ENCODE data around the gene GPR52. TPM values are rescaled to one million over a fixed set of nuclear protein-coding genes. Genes with fewer than 3 reads are reported as not detected.

GPR52 gene
- total and polyA plus RNA-seq, 7 donors, result 0.28 to 2.5 (median 1.5) TPM; not detected in 2

DNA sequence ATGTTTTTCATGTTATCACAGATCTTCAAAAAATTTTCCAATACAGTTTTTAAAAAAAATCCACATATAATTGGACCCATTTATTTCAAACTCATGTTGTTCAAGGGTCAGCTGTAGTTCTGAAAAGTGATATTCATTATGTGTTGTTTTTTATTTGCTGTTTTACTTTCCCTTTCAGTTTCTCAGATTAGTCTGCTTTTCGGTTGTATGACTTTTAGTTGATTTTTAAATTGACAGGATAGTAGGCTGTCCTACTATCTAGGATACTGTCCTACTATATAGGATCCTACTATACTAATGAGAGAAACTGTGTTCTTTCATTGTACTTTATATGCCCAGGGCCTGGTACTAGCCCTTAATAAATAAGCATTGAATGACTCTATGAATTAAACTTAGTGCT lies 33.6 kb upstream of the GPR52 start:
- H3K27me3 ChIP-seq, result no peaks in the 10 kb centered on the region
- no peaks in the 10 kb centered on the region for H3K4me1 ChIP-seq
- TF ChIP-seq EP300 (IDR thresholded peaks at IDR 0.05) (no peak), CTCF (IDR thresholded peaks at IDR 0.05) (no peak), POLR2A (IDR thresholded peaks at IDR 0.05) (no peak), POLR2AphosphoS5 (IDR thresholded peaks at IDR 0.05) (no peak)
- DNase-seq, result no peak
- no peaks in the 10 kb centered on the region for H3K36me3 ChIP-seq
- no peak overlapping the region for H3K27ac ChIP-seq
- no peak overlapping the region for H3K4me3 ChIP-seq
- no peaks in the 10 kb centered on the region for H3K9me3 ChIP-seq
- intact Hi-C loops (cut with DNase I), result no loop called here
- 31 to 61% methylated on average over 1 of the region's 1 CpG for WGBS, 2 donors

DNA sequence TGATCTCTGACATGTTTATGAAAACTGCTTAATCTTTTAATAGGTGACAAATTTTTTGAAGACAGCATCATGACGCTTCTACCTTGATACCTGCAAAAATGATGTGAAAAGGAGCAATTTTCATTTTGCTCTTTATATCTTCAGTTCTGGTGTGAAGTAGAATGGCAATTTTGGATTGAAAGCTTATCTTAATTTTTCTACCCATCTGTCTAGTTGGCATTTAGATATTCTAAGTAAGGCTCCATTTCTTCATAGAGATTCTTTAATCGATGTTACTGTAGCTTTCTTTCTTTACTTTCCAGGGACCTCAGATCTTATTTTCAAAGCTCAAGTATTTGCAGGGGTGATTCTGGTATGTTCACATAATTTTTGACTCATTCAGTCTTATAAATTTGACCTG lies 32.3 kb upstream of the GPR52 start:
- TF ChIP-seq CTCF (IDR thresholded peaks at IDR 0.05) (no peak), POLR2A (IDR thresholded peaks at IDR 0.05) (no peak), EP300 (IDR thresholded peaks at IDR 0.05) (no peak), POLR2AphosphoS5 (IDR thresholded peaks at IDR 0.05) (no peak)
- intact Hi-C loops (cut with DNase I), result no loop called here
- DNase-seq, result no peak

DNA sequence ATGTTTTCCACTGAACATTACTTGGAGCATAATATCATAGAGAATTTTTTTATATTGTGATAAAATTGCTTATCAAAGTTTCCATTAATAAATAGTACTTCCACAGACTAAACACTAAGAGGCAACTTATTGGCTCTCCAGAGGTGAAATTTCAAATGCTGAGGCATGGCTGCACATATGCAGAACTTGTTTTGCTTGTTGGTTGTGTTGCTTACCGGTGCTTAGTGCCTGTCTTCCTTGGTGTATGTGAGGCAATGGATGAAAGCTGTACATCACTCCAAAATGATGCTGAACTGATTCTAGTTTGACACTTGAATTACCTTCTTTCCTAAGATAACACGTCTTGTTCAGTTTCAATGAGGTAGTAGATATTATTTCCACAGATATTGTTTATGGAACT lies 29.8 kb upstream of the GPR52 start:
- 92 to 94% methylated on average over 2 of the region's 2 CpGs for WGBS, 2 donors
- Histone ChIP-seq H3K36me3 (no peaks in the 10 kb centered on the region), H3K4me3 (no peak overlapping the region), H3K27me3 (no peaks in the 10 kb centered on the region), H3K4me1 (no peaks in the 10 kb centered on the region), H3K27ac (no peak overlapping the region), H3K9me3 (no peaks in the 10 kb centered on the region)
- intact Hi-C loops (cut with DNase I), result no loop called here
- TF ChIP-seq EP300 (IDR thresholded peaks at IDR 0.05) (no peak), POLR2AphosphoS5 (IDR thresholded peaks at IDR 0.05) (no peak), CTCF (IDR thresholded peaks at IDR 0.05) (no peak), POLR2A (IDR thresholded peaks at IDR 0.05) (no peak)
- no peak for DNase-seq

More for the DNA sequence above, 32.3 kb upstream of the GPR52 start:
- Histone ChIP-seq H3K27ac (no peak overlapping the region), H3K36me3 (no peaks in the 10 kb centered on the region), H3K4me1 (no peaks in the 10 kb centered on the region), H3K9me3 (no peaks in the 10 kb centered on the region), H3K27me3 (no peaks in the 10 kb centered on the region), H3K4me3 (no peak overlapping the region)
- WGBS, 2 donors, result 96 to 97% methylated on average over 2 of the region's 2 CpGs

- no peaks in the 10 kb centered on the region for H3K4me1 ChIP-seq
- TF ChIP-seq CTCF (IDR thresholded peaks at IDR 0.05), result no peak
- TF ChIP-seq POLR2A (IDR thresholded peaks at IDR 0.05), result no peak
- TF ChIP-seq POLR2AphosphoS5 (IDR thresholded peaks at IDR 0.05), result no peak
- no peak for TF ChIP-seq EP300 (IDR thresholded peaks at IDR 0.05)
- no peaks in the 10 kb centered on the region for H3K9me3 ChIP-seq
- no peaks in the 10 kb centered on the region for H3K36me3 ChIP-seq
- intact Hi-C loops (cut with DNase I), result no loop called here
- no peak for DNase-seq
- H3K27me3 ChIP-seq, result no peaks in the 10 kb centered on the region
- no peak overlapping the region for H3K4me3 ChIP-seq
- no peak overlapping the region for H3K27ac ChIP-seq
Observed at GRCh38 chr1:174425121-174425520, 22.6 kb upstream of the GPR52 start.

GRCh38 chr1:174426153-174426552 lies 21.6 kb upstream of the GPR52 start:
- H3K27ac ChIP-seq, result no peak overlapping the region
- H3K36me3 ChIP-seq, result no peaks in the 10 kb centered on the region
- H3K4me3 ChIP-seq, result no peak overlapping the region
- WGBS, 2 donors, result 94 to 96% methylated on average over 3 of the region's 3 CpGs
- H3K4me1 ChIP-seq, result no peaks in the 10 kb centered on the region
- H3K9me3 ChIP-seq, result no peaks in the 10 kb centered on the region
- TF ChIP-seq POLR2A (IDR thresholded peaks at IDR 0.05), result no peak
- TF ChIP-seq CTCF (IDR thresholded peaks at IDR 0.05), result no peak
- TF ChIP-seq EP300 (IDR thresholded peaks at IDR 0.05), result no peak
- TF ChIP-seq POLR2AphosphoS5 (IDR thresholded peaks at IDR 0.05), result no peak
- intact Hi-C loops (cut with DNase I), result no loop called here
- H3K27me3 ChIP-seq, result no peaks in the 10 kb centered on the region
- DNase-seq, result no peak
